ENCODE results near the gene AGPS.

GRCh38 chr2:177397481-177398289 is 5.1 kb downstream of the AGPS start:
- TF ChIP-seq ZBTB17 (CRISPR knock-in tag; IDR thresholded peaks at IDR 0.05) = no peak
- TF ChIP-seq CBX5 (IDR thresholded peaks at IDR 0.05; ENCODE audit: borderline replicate concordance, low read depth) = no peak
- TF ChIP-seq POLR2A (conservative IDR thresholded peaks at IDR 0.05) = no peak
- TF ChIP-seq ELF1 (tag; IDR thresholded peaks at IDR 0.05) = no peak
- TF ChIP-seq ZNF146 (CRISPR knock-in tag; IDR thresholded peaks at IDR 0.05; ENCODE audit: unreplicated experiment) = no peak
- no peak for TF ChIP-seq ZHX1 (conservative IDR thresholded peaks at IDR 0.05; ENCODE audit: low read length)
- TF ChIP-seq ZNF780A (CRISPR knock-in tag; IDR thresholded peaks at IDR 0.05) = no peak
- TF ChIP-seq CTCF (IDR thresholded peaks at IDR 0.05 in 2 of 3, conservative IDR thresholded peaks at IDR 0.05 in 1 of 3; ENCODE audit: insufficient read depth in 2 of 3, low read depth in 1 of 3, low read length in 3 of 3) = no peak
- no peak for TF ChIP-seq MTA1 (IDR thresholded peaks at IDR 0.05; ENCODE audit: borderline replicate concordance)
- TF ChIP-seq IRF9 (tag; IDR thresholded peaks at IDR 0.05) = no peak
